Tibial artery (tissue), 4 donors: ENCODE measurements around the gene C19orf25.

Source experiments
- DNase-seq, 2 donors: peaks; one replicate each; pipeline ENCODE4 v3.0.0-alpha.2; 2019
- H3K27ac ChIP-seq, 2 donors: fragments of 200-600 bp; sonication (generic) in 1 of 2; 1 replicate in 1 of 2; 2 replicates in 1 of 2; pipeline ENCODE4 v1.5.1; 2018 to 2019; ENCODE audit warnings: mild to moderate bottlenecking in 1 of 2
- H3K27me3 ChIP-seq, 2 donors: fragments of 200-600 bp; sonication (generic) in 1 of 2; one replicate each; pipeline versions ENCODE4 v1.5.1 to v1.6.0; 2016 to 2019
- H3K36me3 ChIP-seq, 3 donors: fragments of 200-600 bp; sonication (generic) in 2 of 3; one replicate each; pipeline ENCODE4 v1.5.1; 2016 to 2019; ENCODE audit warnings: mild to moderate bottlenecking in 2 of 3
- H3K4me1 ChIP-seq, 4 donors: fragments of 200-600 bp; sonication (generic) in 2 of 4; 1 replicate in 3 of 4; 2 replicates in 1 of 4; pipeline ENCODE4 v1.5.1; 2016 to 2019
- H3K4me3 ChIP-seq, 2 donors: fragments of 200-600 bp; sonication (generic) in 1 of 2; 1 replicate in 1 of 2; 2 replicates in 1 of 2; pipeline ENCODE4 v1.5.1; 2018 to 2019; ENCODE audit warnings: mild to moderate bottlenecking in 2 of 2
- H3K9me3 ChIP-seq, 3 donors: fragments of 200-600 bp; sonication (generic) in 1 of 3; one replicate each; pipeline ENCODE4 v1.5.1; 2016 to 2019
- CTCF ChIP-seq, 2 experiments: fragments of 200-600 bp in 1 of 2; fragments of 450-650 bp in 1 of 2; IDR thresholded peaks; one replicate each; pipeline ENCODE4 v1.5.1; 2017 to 2019; ENCODE audit warnings: antibody characterized with exemption in 2 of 2, mild to moderate bottlenecking in 1 of 2, moderate library complexity in 1 of 2
- intact Hi-C: fragments of 100-400 bp; cut with DNase I; formaldehyde crosslinking; loops from one replicate; pipeline ENCODE4 v1.15.0; 2023; ENCODE audit warnings: low total_unique reads

Gene C19orf25

DNA sequence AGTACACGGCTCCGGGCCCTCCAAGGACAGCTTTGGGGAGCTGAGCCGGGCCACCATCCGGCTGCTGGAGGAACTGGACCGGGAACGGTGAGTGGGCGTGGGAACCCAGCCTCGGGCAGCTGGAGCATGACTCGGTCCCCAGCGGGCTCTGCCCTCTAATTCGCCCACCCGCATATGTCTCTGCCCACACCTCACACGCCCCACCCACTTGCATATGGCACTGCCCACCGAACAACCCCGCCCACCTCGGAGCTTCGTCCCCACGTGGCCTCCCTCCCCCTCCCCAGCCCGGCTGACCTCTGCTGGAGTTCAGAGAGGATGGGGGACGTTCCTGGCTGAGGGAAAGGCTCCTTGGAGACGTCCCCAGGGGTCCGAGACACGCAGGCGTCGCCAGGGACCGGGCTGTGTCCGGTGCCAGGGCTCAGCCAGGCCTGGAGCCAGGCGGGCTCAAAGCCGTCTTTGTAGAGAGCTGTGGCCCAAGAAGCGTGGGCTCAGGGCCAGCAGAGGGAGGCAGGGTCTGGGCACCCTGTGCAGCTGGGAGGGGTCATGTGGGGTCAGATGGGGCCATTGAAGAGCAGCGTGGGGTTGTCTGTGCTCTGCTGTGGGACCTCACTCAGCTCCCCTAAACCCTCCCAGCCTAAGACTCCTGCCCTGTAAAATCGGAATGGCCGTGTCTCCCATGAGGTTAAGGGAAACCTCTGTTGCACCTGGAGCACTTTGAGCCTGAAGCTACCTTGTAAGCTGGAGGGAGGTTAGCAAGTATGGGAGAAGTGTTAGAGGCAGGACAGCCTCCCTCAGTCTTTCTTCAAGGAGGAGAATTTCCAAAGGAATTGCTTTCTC is 25.3 kb downstream of the C19orf25 start:
- intact Hi-C loops = no loop called here
- Histone ChIP-seq H3K27me3 (peaks cover 19 to 94% of the 10 kb centered on the region in 2 donors), H3K4me1 (peaks cover 0 to 61% (median 29%) of the 10 kb centered on the region in 4 donors), H3K27ac (no peak overlapping the region), H3K9me3 (no peaks in the 10 kb centered on the region), H3K36me3 (no peaks in the 10 kb centered on the region), H3K4me3 (no peak overlapping the region)
- DNase-seq = no peak
- TF ChIP-seq CTCF (IDR thresholded peaks at IDR 0.05) = peak in 1 of 2 experiments; percentile 7

DNA sequence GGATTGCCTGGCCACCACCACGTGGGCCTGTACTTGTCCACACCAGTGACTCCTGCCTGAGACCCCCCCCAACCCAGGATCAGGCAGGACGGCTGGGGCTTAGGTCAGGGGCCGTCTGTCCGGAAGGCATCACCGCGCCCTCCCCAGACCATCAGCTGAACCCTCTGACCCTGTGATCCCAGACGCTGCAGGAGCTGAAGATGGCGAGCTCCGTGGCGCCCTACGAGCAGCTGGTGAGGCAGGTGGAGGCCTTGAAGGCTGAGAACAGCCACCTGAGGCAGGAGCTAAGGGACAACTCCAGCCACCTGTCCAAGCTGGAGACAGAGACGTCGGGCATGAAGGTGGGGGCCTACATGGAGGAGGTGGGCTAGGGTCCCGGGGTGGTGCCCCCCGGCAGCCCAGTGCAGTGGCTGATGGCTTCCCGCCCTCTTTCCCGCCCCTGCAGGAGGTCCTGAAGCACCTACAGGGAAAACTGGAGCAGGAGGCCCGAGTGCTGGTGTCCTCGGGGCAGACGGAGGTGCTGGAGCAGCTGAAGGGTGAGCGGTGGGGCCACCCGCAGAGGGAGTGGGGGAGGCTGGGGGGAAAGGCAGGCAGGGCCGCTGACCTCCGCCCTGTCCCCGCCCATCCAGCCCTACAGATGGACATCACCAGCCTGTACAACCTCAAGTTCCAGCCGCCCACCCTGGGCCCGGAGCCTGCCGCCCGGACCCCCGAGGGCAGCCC is 26.1 kb downstream of the C19orf25 start:
- peaks cover 0 to 61% (median 29%) of the 10 kb centered on the region in 4 donors for H3K4me1 ChIP-seq
- H3K36me3 ChIP-seq = no peaks in the 10 kb centered on the region
- peaks cover 19 to 91% of the 10 kb centered on the region in 2 donors for H3K27me3 ChIP-seq
- H3K4me3 ChIP-seq = no peak overlapping the region
- H3K27ac ChIP-seq = no peak overlapping the region
- no peak for TF ChIP-seq CTCF (IDR thresholded peaks at IDR 0.05)
- no peaks in the 10 kb centered on the region for H3K9me3 ChIP-seq
- no peak for DNase-seq
- intact Hi-C loops = no loop called here

DNA sequence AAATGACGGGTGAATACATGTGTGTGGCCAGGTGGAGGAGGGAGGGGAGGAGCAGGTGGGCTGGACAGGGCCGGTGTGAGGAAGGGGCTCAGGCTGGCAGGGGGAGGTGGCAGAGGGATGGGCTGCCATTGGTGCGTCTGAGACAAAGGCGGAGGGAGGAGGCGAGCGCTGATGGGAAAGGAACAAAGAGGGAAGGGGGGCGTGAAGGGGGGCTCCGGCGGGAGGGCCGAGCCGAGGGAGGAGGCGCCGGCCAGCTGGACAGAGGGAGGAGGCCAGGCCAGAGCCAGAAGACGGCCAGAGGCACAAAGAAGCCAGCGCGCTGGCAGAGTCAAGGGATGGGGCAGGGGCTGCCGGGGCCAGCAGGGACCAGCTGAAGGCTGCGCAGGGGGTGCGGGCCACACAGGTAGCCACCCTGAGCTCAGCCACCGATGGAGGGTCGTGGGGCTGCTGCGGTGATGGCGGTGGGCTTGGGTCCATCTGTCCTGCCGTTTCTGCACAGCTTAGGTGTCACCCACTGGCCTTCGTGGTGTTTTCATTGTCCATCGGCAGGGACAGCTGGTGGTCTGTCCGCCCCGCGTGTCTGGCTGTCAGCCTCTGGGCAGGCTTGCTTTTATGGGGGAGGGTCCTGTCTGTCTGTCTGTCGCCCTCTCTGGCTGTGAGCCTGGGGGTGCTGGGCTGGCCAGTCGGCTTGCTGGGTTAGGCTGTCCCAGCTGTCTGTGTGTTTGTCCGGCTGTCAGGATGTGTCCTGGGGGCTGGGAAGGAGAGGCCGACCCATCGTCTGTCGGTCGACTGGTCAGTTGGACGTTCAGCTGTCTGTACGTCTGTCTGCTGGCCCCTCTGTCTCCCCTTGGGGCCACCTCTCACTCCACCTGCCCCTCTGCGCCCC is 26.9 kb downstream of the C19orf25 start:
- Histone ChIP-seq H3K9me3 (no peaks in the 10 kb centered on the region), H3K27ac (no peak overlapping the region), H3K4me1 (peaks cover 0 to 60% (median 29%) of the 10 kb centered on the region in 4 donors), H3K4me3 (no peak overlapping the region), H3K36me3 (no peaks in the 10 kb centered on the region), H3K27me3 (peaks cover 19 to 91% of the 10 kb centered on the region in 2 donors)
- no peak for DNase-seq
- intact Hi-C loops = no loop called here
- TF ChIP-seq CTCF (IDR thresholded peaks at IDR 0.05) = no peak

DNA sequence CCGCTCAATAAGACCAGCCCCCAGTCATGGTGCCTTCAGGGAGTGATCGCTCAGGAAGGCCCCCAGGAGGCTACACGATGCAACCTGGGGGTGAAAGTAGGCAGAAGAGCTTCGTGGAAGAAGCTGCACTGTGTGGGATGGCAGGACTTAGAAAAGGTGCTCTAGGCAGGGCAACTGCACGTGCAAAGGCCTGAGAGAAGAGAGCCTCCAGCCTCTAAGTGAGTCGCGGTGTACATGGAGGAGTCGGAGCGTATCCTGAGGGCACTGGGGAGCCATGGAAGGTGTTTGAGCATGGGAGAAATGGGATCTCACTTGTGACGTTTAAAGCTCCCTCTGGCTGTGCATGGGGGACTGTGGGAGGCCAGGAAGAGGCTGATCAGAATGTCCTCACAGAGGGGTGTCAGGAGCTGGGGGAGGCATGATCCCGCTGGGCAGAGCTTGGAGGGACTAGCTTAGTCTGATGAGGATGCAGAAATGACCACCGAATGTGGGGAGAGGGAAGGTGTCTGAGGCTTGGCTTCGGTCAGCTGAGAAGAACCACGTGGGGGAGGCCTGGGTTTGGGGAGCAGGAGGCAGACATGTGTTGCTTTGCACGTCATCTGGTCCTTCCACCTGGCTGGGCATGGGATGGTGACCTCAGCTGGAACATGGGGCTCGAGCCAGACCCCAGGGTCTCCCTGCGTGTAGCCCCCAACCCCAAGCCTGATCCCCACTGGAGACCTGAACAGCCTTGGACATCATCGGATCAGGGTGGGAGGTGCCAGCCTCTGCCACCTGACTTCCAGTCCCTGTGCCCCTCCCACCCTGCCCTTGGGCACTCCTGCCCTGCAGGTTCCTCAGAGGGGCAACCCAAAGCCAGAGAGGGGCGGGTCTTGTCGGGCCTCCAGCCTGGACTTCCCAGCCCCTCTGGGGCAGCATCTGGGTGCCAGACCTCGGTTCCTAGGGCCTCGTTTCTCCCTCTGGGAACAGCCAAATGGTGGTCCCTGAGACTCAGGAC is 28.0 kb downstream of the C19orf25 start:
- intact Hi-C loops = no loop called here
- H3K4me3 ChIP-seq = no peak overlapping the region
- H3K27ac ChIP-seq = no peak overlapping the region
- no peaks in the 10 kb centered on the region for H3K9me3 ChIP-seq
- DNase-seq = no peak
- peaks cover 28 to 91% of the 10 kb centered on the region in 2 donors for H3K27me3 ChIP-seq
- peaks cover 0 to 58% (median 33%) of the 10 kb centered on the region in 4 donors for H3K4me1 ChIP-seq
- H3K36me3 ChIP-seq = no peaks in the 10 kb centered on the region
- TF ChIP-seq CTCF (IDR thresholded peaks at IDR 0.05) = no peak
